Stimulated activated CD4-positive, alpha-beta T cell treated with anti-CD3 and anti-CD28 coated beads, Interleukin-1b, Interleukin-23, amount 100 ng/mL, for 24 hours (primary cell): Measurements from ENCODE around the gene MRPL20.
"Not testable (repeated sequence)": the region's sequence is repeated elsewhere in the genome, so short reads cannot be mapped to it uniquely, and the experiment has no call there.

Source experiments
- DNase-seq, 4 experiments: peaks; one replicate each; pipeline ENCODE4 v3.0.0-alpha.2; 2020; ENCODE audit warnings: low read depth in 4 of 4, low spot score in 1 of 4

The MRPL20 gene

GRCh38 chr1:1387098-1388077, 19.7 kb downstream of the MRPL20 start:
- no peak for DNase-seq

- no peak for DNase-seq
These were observed 21.2 kb downstream of the MRPL20 start for GRCh38 chr1:1385931-1386330.

- DNase-seq = not testable (repeated sequence)
These were observed 21.8 kb downstream of the MRPL20 start for GRCh38 chr1:1385339-1385738.

- DNase-seq = no peak
These were observed 25.8 kb downstream of the MRPL20 start for GRCh38 chr1:1381294-1381693.

- DNase-seq = no peak
These were observed 26.2 kb downstream of the MRPL20 start for GRCh38 chr1:1380860-1381259.

GRCh38 chr1:1377540-1378205, 29.4 kb downstream of the MRPL20 start:
- DNase-seq = no peak

- no peak for DNase-seq
These were observed 30.4 kb downstream of the MRPL20 start for GRCh38 chr1:1376551-1377226.

- DNase-seq = peak; percentile 81 to 96 (median 89)
These were observed 32.0 kb downstream of the MRPL20 start, which contains the start of gene AURKAIP1 for GRCh38 chr1:1374929-1375662. Gene AURKAIP1, minus strand, starts transcription at chr1:1375207. Its CDS starts 451 bp downstream, at chr1:1374756.

- DNase-seq = no peak
These were observed 32.5 kb downstream of the MRPL20 start for GRCh38 chr1:1374589-1374928.

- DNase-seq = no peak
These were observed 33.1 kb downstream of the MRPL20 start for GRCh38 chr1:1373815-1374588.

- no peak for DNase-seq
These were observed 33.9 kb downstream of the MRPL20 start for GRCh38 chr1:1373051-1373814.

GRCh38 chr1:1371746-1372711, 35.1 kb downstream of the MRPL20 start:
- peak; percentile 69 to 74 (median 72) for DNase-seq

- DNase-seq = no peak
These were observed 35.7 kb downstream of the MRPL20 start for GRCh38 chr1:1371364-1371745.

- DNase-seq = no peak
These were observed 36.3 kb downstream of the MRPL20 start for GRCh38 chr1:1370771-1371300.

GRCh38 chr1:1370094-1370493, 37.0 kb downstream of the MRPL20 start:
- DNase-seq = not testable (repeated sequence)

- DNase-seq = no peak
These were observed 39.8 kb downstream of the MRPL20 start for GRCh38 chr1:1367315-1367714.

- DNase-seq = no peak
These were observed 40.4 kb downstream of the MRPL20 start for GRCh38 chr1:1366699-1367066.
